Activated CD8-positive, alpha-beta memory T cell treated with anti-CD3 and anti-CD28 coated beads, Interleukin-2, amount 50 U/mL, for 4 hours (primary cell): Measurements from ENCODE around the gene L3MBTL4.
"Not testable (repeated sequence)": the region's sequence is repeated elsewhere in the genome, so short reads cannot be mapped to it uniquely, and the experiment has no call there.

ENCODE experiments used
- DNase-seq: peaks from one replicate; pipeline ENCODE4 v3.0.0-alpha.2; 2020

The L3MBTL4 gene

DNA sequence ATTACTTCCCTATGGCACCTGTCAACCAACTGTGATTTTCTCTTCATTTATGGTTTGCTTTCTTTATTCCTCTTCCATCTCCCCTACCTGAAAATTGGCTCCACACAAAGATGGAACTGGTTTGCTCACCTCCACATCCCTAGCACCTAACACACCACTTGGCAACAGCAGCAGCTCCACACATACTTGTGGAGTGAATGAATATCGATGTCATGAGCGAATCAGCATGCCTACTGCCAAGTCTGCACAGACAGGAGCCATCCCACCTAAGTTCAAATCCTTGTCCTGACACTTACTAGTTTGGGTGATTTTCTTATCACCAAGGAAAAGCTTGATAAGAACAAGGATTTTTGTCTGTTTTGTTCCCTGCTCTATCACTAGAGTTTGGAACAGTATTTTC is 328.0 kb downstream of the L3MBTL4 start:
- DNase-seq = no peak

DNA sequence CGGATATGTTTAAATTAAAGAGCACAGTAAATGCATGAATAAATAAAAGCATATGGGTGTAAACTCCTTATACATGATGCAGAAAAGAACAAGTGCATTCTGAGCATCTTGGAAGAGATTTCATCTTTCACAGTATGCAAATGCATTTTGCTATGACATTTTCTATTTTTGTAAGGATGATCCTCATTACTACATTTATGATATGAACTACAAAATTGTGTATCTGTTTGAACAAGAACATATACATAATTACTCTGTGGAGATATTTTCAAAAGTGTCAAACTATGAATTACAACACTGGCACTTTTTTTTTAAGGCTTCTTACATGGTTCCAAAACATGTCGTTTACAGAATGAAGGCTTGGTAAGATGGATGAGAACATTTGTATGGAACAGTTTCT is 335.3 kb downstream of the L3MBTL4 start:
- no peak for DNase-seq

DNA sequence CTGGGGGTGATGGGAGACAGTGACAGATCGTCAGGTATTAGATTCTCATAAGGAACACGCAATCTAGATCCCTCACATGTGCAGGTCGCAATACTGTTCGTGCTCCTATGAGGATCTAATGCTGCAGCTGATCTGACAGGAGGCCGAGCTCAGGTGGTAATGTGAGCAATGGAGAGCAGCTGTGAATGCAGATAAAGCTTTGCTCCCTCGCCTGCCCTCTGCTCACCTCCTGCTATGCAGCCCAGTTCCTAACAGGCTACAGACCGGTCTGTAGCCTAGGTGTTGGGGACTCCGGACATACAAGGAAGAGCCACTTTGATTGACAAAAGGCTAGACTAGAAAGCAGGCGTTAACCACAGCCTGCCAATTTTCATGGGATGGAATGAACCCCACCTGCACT is 335.8 kb downstream of the L3MBTL4 start:
- no peak for DNase-seq

- not testable (repeated sequence) for DNase-seq
Observed at GRCh38 chr18:6072423-6072822, 342.3 kb downstream of the L3MBTL4 start.

DNA sequence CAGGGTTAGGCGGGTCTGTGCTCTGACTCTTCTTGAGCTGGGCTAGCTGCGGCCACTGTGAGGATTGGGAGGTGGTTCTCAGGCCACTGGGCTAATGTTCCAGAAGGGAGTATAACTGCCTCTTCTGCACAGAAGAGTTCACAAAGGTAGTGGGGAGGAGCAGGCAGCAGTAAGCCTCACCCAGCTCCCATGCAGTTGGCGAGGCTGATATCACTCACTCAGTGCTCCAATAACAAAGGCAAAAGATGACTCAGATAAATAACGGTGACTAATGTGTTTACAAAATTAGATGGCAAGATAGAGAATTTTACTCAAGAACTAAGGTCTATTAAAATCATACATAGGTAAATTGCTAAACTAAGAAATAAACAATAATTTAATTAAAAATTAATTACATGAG is 345.2 kb downstream of the L3MBTL4 start:
- no peak for DNase-seq

DNA sequence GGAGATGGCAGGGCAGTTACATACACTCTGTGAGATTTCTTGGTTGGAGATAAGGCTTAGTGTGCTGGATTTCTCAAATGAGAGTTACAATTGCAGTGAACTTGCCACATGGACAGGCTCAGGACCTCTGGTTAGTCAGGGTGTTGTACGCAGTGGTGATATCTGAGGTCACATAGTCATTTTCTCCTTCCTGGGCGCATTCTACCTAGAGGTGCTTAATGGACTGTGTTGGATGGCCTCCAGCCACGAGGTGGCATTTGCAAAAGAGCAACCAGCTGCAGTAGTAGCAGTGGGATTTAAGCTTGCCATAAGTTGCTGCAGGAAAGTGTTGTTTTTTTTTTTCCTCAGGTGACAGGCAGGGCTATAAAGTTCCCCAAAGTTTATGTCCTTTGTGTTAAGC is 345.6 kb downstream of the L3MBTL4 start:
- no peak for DNase-seq

DNA sequence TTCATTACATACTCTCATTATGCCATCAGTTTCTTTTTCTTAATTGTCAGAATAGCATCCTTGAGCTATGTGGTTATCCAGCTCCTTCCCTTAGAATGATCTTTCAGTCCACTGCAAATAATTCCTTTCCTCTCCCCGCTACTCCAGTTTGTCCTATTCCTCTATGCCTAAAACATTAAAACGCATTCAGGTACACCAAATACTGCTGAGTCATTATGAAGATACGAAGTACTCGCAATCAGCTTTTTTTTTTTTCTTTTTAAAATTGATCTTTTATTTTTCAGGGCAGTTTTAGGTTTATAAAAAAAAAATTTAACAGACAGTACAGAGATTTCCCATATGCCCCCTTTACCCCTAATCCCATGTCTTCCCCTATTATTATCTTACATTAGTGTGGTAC is 354.6 kb downstream of the L3MBTL4 start:
- DNase-seq = no peak

- DNase-seq = no peak
Observed at GRCh38 chr18:6059551-6059950, 355.2 kb downstream of the L3MBTL4 start.

DNA sequence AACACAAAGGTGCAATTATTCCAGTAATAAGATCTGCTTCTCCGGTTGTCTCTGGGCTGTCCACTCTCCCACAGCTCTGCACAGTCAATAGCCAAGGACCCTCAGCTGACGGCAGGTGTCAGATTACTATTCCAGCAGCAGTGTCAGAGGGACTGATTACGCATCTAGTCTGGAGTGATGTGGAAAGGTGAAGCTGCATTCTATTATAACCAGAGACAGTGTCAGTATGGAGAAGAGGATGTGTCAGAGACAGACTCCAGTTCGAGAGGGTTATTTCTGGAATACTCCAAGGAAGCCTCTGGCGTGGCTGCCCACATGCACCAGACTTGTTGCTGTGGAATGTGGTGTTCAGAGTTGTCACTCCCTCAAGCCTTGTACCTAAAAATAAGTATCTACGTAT is 355.8 kb downstream of the L3MBTL4 start:
- DNase-seq = no peak

GRCh38 chr18:6057604-6058003 is 357.1 kb downstream of the L3MBTL4 start:
- DNase-seq = no peak

- DNase-seq = no peak
Observed at GRCh38 chr18:6056171-6056910, 358.4 kb downstream of the L3MBTL4 start.

DNA sequence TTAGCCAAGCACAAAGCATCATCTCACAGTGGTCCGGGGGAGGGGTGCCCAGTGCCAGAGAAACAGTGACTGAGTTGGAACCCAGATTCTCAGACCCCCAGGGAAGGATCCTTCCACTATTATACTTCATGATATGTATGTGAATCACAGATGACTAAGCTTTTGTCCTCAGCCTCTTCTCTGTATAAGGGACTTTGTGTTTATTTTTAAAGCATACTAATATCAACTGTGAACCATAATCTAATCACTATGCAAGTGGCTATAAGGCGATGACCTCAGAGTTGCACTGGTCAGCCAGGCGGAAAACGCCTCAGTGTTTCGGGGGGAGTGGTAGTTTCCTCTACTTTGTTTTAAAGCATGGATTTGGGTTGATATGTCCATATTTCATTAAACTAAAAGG is 359.0 kb downstream of the L3MBTL4 start:
- DNase-seq = no peak

- no peak for DNase-seq
Observed at GRCh38 chr18:6054256-6054842, 360.4 kb downstream of the L3MBTL4 start.

GRCh38 chr18:6052449-6052913 is 362.2 kb downstream of the L3MBTL4 start:
- no peak for DNase-seq

DNA sequence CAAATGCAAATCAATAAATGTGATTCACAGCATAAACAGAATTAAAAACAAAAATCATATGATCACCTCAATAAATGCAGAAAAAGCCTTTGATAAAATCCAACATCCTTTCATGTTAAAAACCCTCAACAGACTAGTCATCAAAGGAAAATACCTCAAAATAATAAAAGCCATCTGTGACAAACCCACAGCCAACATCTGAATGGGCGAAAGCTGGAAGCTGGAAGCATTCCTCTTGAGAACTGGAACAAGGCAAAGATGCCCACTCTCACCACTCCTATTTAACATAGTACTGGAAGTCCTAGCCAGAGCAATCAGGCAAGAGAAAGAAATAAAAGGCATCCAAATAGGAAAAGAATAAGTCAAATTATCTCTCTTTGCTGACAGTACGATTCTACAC is 367.1 kb downstream of the L3MBTL4 start:
- DNase-seq = not testable (repeated sequence)

- no peak for DNase-seq
Observed at GRCh38 chr18:6044773-6045172, 369.9 kb downstream of the L3MBTL4 start.

DNA sequence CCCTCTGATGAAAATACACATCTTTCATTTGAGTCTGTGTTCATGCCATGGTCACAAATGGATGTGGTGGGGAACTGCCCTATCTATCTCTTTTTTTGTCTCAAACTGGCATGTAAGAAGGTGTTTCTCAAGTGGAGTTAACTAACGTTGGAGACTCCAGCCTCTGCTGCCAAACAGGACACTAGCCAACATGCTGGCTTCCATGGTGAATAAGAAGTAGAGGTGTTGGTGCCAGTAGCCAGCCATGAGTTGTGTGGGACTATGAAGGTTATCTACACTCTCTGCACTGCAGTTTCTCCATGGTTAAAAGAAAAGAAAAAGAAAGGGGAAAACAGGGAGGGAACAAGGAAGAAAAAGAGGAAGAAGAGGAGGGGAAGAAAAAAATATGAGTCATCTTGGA is 370.4 kb downstream of the L3MBTL4 start:
- no peak for DNase-seq

DNA sequence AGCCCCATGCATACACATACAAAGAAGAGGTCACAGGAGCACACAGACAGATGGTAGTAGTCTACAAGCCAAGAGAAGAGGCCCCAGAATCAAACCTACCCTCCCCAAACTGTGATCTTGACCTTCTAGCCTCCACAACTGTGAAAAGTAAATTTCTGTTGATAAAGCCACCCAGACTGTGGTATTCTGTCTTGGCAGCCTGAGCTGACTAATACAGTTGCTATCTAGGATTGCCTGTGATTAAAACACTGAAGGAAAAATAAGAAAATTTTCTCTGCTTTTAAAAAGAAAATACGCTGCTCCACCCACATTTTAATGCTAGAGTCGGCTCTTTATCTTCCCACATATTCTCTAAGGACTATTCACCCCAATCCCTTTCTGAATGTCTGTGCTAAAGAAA is 375.7 kb downstream of the L3MBTL4 start:
- DNase-seq = no peak

DNA sequence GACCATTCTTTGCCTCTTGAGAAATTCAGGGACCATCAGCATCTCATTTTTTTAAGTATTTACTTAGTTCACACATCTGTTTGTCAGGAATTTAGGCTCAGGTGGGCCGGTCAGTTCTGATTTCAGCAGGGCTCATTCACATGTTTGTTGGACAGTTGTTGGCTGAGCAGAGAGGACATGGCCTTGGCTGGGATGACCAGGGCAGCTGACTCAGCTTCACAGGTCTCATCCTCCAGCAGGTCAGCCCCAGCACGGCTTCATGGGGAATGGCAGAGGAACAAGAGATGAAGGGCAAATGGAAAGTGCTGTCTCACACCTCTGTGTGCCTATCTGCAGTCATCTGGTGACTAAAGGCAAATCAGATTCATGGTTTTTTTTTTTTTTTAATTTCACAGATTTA is 383.3 kb downstream of the L3MBTL4 start:
- no peak for DNase-seq

GRCh38 chr18:6031002-6031401 is 383.7 kb downstream of the L3MBTL4 start:
- DNase-seq = no peak

DNA sequence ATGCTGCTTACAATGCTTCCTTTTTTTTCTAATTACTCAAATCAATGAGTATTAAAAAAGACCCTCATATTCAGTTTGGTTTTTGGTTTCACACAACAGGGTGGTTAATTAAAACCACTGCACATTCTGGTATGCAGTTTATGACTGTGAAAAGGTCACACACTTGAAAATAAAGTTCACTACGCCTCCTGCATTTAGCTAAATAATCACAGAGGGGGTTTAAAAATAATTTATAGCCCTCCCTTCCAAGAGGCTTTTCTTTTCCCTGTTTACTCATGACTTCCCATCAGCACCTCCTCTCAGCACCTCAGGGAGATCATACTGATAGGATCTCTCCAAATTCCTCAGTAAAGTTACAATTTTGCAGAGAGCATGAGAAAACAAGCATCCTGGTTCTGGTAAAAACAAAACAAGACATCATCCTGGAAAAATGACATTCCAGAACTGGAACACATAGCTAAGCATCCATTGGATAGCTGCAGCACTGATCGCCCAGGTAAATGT is 389.9 kb downstream of the L3MBTL4 start:
- DNase-seq = no peak

GRCh38 chr18:6023551-6023950 is 391.2 kb downstream of the L3MBTL4 start:
- no peak for DNase-seq

- no peak for DNase-seq
Observed at GRCh38 chr18:6022845-6023244, 391.9 kb downstream of the L3MBTL4 start.

DNA sequence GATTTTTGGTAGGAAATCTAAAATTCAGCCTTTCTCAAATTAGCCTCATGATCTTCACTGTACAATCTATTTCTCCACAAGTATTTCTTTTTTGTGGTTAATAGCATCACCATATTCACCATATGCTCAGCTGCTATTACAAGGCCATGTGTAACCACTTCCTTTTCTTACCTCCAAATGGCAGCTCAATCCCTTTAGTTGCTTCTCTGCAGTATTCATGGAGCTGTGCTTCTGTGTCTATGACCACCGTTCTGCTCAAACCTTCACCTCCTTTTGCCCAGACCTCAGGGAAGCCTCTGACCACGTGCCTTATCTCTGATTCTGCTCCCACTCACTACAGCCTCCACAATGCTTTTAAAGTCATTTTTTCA is 392.7 kb downstream of the L3MBTL4 start:
- no peak for DNase-seq
